ENCODE measurements around the gene SMARCC1.

GRCh38 chr3:47554335-47554734 is 227.4 kb downstream of the SMARCC1 start:
- no peak for TF ChIP-seq CTCF (IDR thresholded peaks at IDR 0.05)
- no peak for TF ChIP-seq ZFX (IDR thresholded peaks at IDR 0.05; ENCODE audit: borderline replicate concordance)
